ENCODE data around the gene LAMA4. TPM values are rescaled to one million over a fixed set of nuclear protein-coding genes. Genes with fewer than 3 reads are reported as not detected.

LAMA4 gene
- total and polyA plus RNA-seq, 3 experiments from 2014 or later: not detected

DNA sequence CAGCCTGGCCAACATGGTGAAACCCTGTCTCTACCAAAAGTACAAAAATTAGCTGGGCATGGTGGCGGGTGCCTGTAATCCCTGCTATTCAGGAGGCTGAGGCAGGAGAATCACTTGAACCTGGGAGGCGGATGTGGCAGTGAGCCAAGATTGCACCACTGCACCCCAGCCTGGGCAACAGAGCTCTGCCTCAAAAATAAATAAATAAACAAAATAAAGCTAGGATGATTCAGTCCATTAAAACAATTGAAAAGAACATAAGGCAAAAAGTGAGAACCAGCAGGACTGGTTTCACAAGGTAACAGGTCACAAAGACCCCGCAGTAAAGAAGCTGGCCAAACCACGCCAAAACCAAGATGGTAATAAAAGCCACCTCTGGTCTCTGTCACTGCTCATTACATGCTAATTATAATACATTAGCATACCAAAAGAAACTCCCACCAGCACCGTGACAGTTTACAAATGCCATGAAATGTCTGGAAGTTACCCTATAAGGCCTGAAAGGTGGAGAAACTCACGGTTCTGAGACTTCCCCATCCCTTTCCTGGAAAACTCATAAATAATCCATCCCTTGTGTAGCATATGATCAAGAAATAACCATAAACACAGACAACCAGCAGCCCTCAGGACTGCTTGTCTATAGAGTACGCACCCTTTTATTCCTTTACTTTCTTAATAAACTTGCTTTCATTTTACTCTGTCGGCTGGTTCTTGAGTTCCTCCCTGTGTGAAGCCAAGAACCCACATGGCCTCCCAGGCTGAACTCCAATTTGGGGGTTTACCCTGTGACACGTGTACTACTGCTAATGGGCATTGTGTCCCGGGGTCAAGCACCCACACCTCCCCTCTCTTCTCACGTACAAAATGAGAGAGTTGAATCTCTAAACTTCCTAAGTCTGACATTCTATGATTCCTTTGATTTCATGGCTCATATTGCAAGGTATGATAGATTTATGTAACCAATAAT, 10.2 kb downstream of the LAMA4 start:
- peaks cover 0 to 15% (median 6%) of the 10 kb centered on the region in 3 donors for H3K4me1 Mint-ChIP-seq
- Histone ChIP-seq H3K27ac (ENCODE audit: low read depth, low read length) (no peak overlapping the region), H3K4me1 (ENCODE audit: insufficient read depth, low read length) (no peaks in the 10 kb centered on the region), H3K36me3 (ENCODE audit: insufficient read depth, low read length) (no peaks in the 10 kb centered on the region), H3K4me3 (ENCODE audit: low read length) (no peak overlapping the region), H3K27me3 (ENCODE audit: insufficient read depth, low read length, poor library complexity, severe bottlenecking) (no peaks in the 10 kb centered on the region), H3K9me3 (ENCODE audit: low read length) (no peaks in the 10 kb centered on the region)
- H3K27me3 Mint-ChIP-seq: peaks cover 7 to 53% of the 10 kb centered on the region in 2 donors
- no peak overlapping the region for H3K4me3 Mint-ChIP-seq
- H3K36me3 Mint-ChIP-seq: no peaks in the 10 kb centered on the region
- no peaks in the 10 kb centered on the region for H3K9me3 Mint-ChIP-seq
- CTCF ChIA-PET: no interaction called here
- no peak overlapping the region for H3K27ac Mint-ChIP-seq
- POLR2A ChIA-PET: no interaction called here
- DNase-seq: no peak

DNA sequence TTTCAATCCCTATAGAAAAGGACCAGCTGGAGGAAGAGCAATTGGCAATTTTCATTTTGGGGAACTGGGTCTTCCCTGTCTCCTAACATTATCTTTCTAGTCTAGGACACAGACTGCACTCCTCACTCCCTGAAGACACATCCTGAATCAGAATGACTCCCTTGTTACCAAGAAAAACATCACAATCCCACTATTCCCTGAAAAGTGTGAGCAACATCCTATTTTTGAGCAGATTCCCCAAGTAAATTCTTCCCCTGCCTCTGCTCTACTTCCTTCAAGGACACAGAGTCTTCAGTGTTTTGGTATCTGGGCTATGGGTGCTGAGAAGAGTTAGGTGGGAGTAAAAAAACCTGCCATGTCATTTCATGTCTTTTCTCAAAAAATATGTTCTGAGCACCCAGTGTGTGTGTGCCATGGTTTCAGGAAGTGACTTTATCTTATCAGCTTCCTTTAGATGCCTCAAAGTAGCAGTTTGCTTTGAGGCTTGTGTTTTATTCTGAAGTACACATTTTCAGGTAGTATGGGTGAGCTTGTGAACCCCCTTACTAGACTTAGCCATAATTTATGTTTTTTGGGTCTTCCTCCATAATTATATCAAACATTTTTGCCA, 12.4 kb downstream of the LAMA4 start:
- H3K27me3 Mint-ChIP-seq: peaks cover 17 to 50% of the 10 kb centered on the region in 2 donors
- no peak overlapping the region for H3K4me3 Mint-ChIP-seq
- Histone ChIP-seq H3K27ac (ENCODE audit: low read depth, low read length) (no peak overlapping the region), H3K4me1 (ENCODE audit: insufficient read depth, low read length) (no peaks in the 10 kb centered on the region), H3K36me3 (ENCODE audit: insufficient read depth, low read length) (no peaks in the 10 kb centered on the region), H3K27me3 (ENCODE audit: insufficient read depth, low read length, poor library complexity, severe bottlenecking) (no peaks in the 10 kb centered on the region), H3K9me3 (ENCODE audit: low read length) (no peaks in the 10 kb centered on the region), H3K4me3 (ENCODE audit: low read length) (no peak overlapping the region)
- H3K27ac Mint-ChIP-seq: no peak overlapping the region
- ChIA-PET CTCF (no interaction called here), POLR2A (no interaction called here)
- peaks cover 0 to 15% (median 6%) of the 10 kb centered on the region in 3 donors for H3K4me1 Mint-ChIP-seq
- H3K36me3 Mint-ChIP-seq: no peaks in the 10 kb centered on the region
- no peaks in the 10 kb centered on the region for H3K9me3 Mint-ChIP-seq
- DNase-seq: no peak

DNA sequence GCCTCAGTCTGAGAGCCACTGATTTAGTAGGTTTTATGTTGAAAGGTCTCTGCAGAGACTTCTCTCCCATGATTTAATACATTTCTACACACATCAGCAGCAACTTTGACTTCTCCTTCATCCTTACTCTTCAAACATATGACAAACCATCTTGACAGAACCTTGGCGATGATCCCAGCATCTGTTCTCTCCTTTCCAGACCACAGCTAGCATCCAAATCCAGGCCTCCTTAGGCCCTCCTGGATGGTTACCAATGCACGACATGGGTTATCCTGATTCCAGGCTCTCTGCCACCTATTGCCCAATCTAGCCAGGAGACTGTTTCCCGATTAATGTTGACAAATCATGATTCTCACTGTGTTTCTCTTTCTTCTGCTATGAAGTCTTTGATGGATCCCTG, 16.8 kb downstream of the LAMA4 start:
- DNase-seq: no peak
- Mint-ChIP-seq H3K9me3 (no peaks in the 10 kb centered on the region), H3K4me1 (peaks cover 6 to 20% (median 8%) of the 10 kb centered on the region in 3 donors), H3K36me3 (no peaks in the 10 kb centered on the region), H3K27me3 (peaks cover 19 to 62% of the 10 kb centered on the region in 2 donors), H3K27ac (no peak overlapping the region), H3K4me3 (no peak overlapping the region)
- ChIA-PET CTCF (no interaction called here), POLR2A (no interaction called here)
- Histone ChIP-seq H3K27ac (ENCODE audit: low read depth, low read length) (no peak overlapping the region), H3K9me3 (ENCODE audit: low read length) (no peaks in the 10 kb centered on the region), H3K4me3 (ENCODE audit: low read length) (no peak overlapping the region), H3K4me1 (ENCODE audit: insufficient read depth, low read length) (no peaks in the 10 kb centered on the region), H3K27me3 (ENCODE audit: insufficient read depth, low read length, poor library complexity, severe bottlenecking) (no peaks in the 10 kb centered on the region), H3K36me3 (ENCODE audit: insufficient read depth, low read length) (no peaks in the 10 kb centered on the region)

DNA sequence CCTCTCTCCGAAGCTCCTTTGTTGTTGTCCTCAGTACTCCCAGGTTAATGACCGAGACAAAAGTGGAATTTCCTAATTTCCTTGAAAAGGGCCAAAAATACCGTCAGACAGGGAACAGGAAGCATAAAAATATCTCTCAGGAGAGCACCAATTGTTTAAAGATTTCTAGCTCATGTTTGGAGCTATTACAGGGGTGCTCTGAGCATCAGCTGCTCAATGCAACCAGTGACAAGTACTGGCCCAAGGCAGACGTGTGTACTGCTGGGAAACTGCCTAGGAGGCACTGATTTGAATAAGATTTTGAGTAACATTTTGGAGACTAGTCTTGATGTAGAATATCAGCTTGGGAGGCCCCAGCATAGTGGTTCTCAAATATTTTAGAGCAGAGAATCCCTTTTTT, 17.3 kb downstream of the LAMA4 start:
- Mint-ChIP-seq H3K4me3 (no peak overlapping the region), H3K9me3 (no peaks in the 10 kb centered on the region), H3K4me1 (peaks cover 2 to 15% (median 8%) of the 10 kb centered on the region in 3 donors), H3K27ac (no peak overlapping the region), H3K36me3 (no peaks in the 10 kb centered on the region), H3K27me3 (peaks cover 19 to 59% of the 10 kb centered on the region in 2 donors)
- Histone ChIP-seq H3K27ac (ENCODE audit: low read depth, low read length) (no peak overlapping the region), H3K4me3 (ENCODE audit: low read length) (no peak overlapping the region), H3K9me3 (ENCODE audit: low read length) (no peaks in the 10 kb centered on the region), H3K4me1 (ENCODE audit: insufficient read depth, low read length) (no peaks in the 10 kb centered on the region), H3K27me3 (ENCODE audit: insufficient read depth, low read length, poor library complexity, severe bottlenecking) (no peaks in the 10 kb centered on the region), H3K36me3 (ENCODE audit: insufficient read depth, low read length) (no peaks in the 10 kb centered on the region)
- CTCF ChIA-PET: no interaction called here
- POLR2A ChIA-PET: no interaction called here
- DNase-seq: no peak

DNA sequence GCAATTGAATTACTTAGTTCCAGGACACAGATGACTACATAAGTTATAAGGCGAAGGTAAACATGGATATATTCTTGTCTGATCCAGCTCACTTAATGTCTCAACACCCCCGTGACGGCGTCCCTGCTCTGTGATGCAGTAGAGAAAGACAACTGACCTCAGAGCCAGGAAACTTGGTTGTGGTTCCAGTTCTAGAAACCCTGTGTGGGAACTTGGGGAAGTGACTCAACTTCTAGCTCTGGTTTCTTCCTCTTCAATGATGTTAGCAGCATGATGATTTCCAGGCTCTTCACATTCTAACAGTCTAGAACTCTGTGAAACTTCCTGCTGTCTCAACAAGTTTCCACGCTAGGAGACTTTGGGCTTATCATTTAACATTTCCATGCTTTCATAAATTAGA, 18.4 kb downstream of the LAMA4 start:
- H3K36me3 ChIP-seq (ENCODE audit: insufficient read depth, low read length): no peaks in the 10 kb centered on the region
- no peak overlapping the region for H3K27ac ChIP-seq (ENCODE audit: low read depth, low read length)
- H3K4me1 Mint-ChIP-seq: peaks cover 0 to 9% (median 8%) of the 10 kb centered on the region in 3 donors
- H3K9me3 Mint-ChIP-seq: no peaks in the 10 kb centered on the region
- H3K27me3 ChIP-seq (ENCODE audit: insufficient read depth, low read length, poor library complexity, severe bottlenecking): no peaks in the 10 kb centered on the region
- no peak overlapping the region for H3K27ac Mint-ChIP-seq
- DNase-seq: no peak
- no peaks in the 10 kb centered on the region for H3K36me3 Mint-ChIP-seq
- no peak overlapping the region for H3K4me3 Mint-ChIP-seq
- no peak overlapping the region for H3K4me3 ChIP-seq (ENCODE audit: low read length)
- CTCF ChIA-PET: no interaction called here
- H3K27me3 Mint-ChIP-seq: peaks cover 19 to 53% of the 10 kb centered on the region in 2 donors
- H3K9me3 ChIP-seq (ENCODE audit: low read length): no peaks in the 10 kb centered on the region
- H3K4me1 ChIP-seq (ENCODE audit: insufficient read depth, low read length): no peaks in the 10 kb centered on the region
- POLR2A ChIA-PET: no interaction called here

DNA sequence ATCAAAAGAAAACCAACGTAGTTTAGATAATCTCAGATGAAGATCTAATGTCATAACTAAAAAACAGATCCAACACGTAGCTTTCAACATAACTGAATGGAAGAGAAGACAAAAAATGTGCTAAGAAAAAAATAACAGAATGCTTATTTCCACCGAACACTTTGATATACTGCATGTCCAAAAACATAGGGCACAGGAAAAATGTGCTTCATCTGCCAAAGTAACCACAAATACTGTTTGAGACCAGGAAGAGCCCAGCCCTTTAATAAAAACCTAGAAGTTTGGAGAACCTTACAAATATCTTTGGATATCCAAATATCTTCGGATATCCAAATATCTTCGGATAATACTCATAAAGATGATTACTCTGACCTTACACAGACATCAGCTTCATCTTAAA, 19.8 kb downstream of the LAMA4 start:
- Histone ChIP-seq H3K4me1 (ENCODE audit: insufficient read depth, low read length) (no peaks in the 10 kb centered on the region), H3K27ac (ENCODE audit: low read depth, low read length) (no peak overlapping the region), H3K36me3 (ENCODE audit: insufficient read depth, low read length) (no peaks in the 10 kb centered on the region), H3K27me3 (ENCODE audit: insufficient read depth, low read length, poor library complexity, severe bottlenecking) (no peaks in the 10 kb centered on the region), H3K9me3 (ENCODE audit: low read length) (no peaks in the 10 kb centered on the region), H3K4me3 (ENCODE audit: low read length) (no peak overlapping the region)
- no peak overlapping the region for H3K27ac Mint-ChIP-seq
- H3K4me1 Mint-ChIP-seq: peaks cover 0 to 9% (median 8%) of the 10 kb centered on the region in 3 donors
- H3K9me3 Mint-ChIP-seq: no peaks in the 10 kb centered on the region
- no peak for DNase-seq
- no peaks in the 10 kb centered on the region for H3K36me3 Mint-ChIP-seq
- POLR2A ChIA-PET: no interaction called here
- H3K27me3 Mint-ChIP-seq: peaks cover 17 to 49% of the 10 kb centered on the region in 2 donors
- H3K4me3 Mint-ChIP-seq: no peak overlapping the region
- CTCF ChIA-PET: no interaction called here

DNA sequence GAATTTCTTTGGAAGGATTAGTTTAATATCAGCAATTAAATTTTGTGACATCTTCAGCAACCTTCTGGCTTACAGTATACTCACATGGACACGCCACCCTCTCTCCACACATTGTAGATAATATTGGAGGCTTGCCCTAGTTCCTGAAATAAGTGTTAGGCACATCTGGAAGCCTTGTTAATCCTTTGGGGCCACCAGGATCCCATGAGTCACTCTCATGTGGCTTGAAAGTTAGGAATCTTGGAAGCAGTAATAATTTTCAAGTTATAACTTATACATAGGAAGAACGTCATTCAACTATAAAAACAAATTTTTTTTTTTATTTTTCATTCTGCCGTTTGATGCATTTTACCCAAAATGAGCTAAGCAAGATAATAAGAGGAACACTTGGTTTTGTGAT, 20.5 kb downstream of the LAMA4 start:
- Mint-ChIP-seq H3K4me1 (peaks cover 0 to 9% (median 8%) of the 10 kb centered on the region in 3 donors), H3K36me3 (no peaks in the 10 kb centered on the region), H3K9me3 (no peaks in the 10 kb centered on the region), H3K27ac (no peak overlapping the region), H3K27me3 (peaks cover 17 to 49% of the 10 kb centered on the region in 2 donors), H3K4me3 (no peak overlapping the region)
- POLR2A ChIA-PET: no interaction called here
- CTCF ChIA-PET: no interaction called here
- Histone ChIP-seq H3K4me3 (ENCODE audit: low read length) (no peak overlapping the region), H3K4me1 (ENCODE audit: insufficient read depth, low read length) (no peaks in the 10 kb centered on the region), H3K27ac (ENCODE audit: low read depth, low read length) (no peak overlapping the region), H3K9me3 (ENCODE audit: low read length) (no peaks in the 10 kb centered on the region), H3K27me3 (ENCODE audit: insufficient read depth, low read length, poor library complexity, severe bottlenecking) (no peaks in the 10 kb centered on the region), H3K36me3 (ENCODE audit: insufficient read depth, low read length) (no peaks in the 10 kb centered on the region)
- DNase-seq: no peak

DNA sequence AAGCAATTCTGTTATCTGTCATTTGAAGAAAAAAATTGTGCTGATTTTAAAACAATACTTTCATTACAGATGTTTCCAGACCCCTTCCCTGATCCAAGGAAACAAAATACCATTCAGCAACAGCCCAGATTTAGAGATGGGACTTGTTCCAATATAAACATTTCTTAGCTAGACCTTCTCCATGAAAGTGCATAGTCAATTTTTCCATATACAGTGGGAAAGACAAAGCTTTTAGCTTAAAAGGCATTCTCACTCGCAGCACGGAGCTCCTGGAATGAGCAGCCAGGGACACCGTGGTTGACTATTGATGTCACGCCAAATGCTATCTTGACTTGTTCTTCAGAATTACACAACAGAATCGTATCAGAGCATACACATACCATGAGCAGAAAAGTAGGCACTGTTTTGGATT, 21.5 kb downstream of the LAMA4 start:
- no peaks in the 10 kb centered on the region for H3K9me3 Mint-ChIP-seq
- H3K4me3 Mint-ChIP-seq: no peak overlapping the region
- ChIA-PET POLR2A (no interaction called here), CTCF (no interaction called here)
- no peaks in the 10 kb centered on the region for H3K27me3 ChIP-seq (ENCODE audit: insufficient read depth, low read length, poor library complexity, severe bottlenecking)
- H3K27ac ChIP-seq (ENCODE audit: low read depth, low read length): no peak overlapping the region
- no peak for DNase-seq
- peaks cover 16 to 45% of the 10 kb centered on the region in 2 donors for H3K27me3 Mint-ChIP-seq
- H3K4me1 ChIP-seq (ENCODE audit: insufficient read depth, low read length): no peaks in the 10 kb centered on the region
- no peaks in the 10 kb centered on the region for H3K36me3 ChIP-seq (ENCODE audit: insufficient read depth, low read length)
- H3K27ac Mint-ChIP-seq: no peak overlapping the region
- no peaks in the 10 kb centered on the region for H3K9me3 ChIP-seq (ENCODE audit: low read length)
- no peaks in the 10 kb centered on the region for H3K36me3 Mint-ChIP-seq
- no peak overlapping the region for H3K4me3 ChIP-seq (ENCODE audit: low read length)
- H3K4me1 Mint-ChIP-seq: peaks cover 0 to 9% (median 8%) of the 10 kb centered on the region in 3 donors

Measured in CD8-positive, alpha-beta memory T cell (primary cell).